PFSK-1 (cell line): Measurements from ENCODE around the gene TNC.

Experiments
- POLR2AphosphoS5 ChIP-seq: IDR thresholded peaks from 2 replicates; pipeline ENCODE4 v1.6.1; 2012; ENCODE audit warnings: low read depth, mild to moderate bottlenecking, control low read depth, low read length, moderate library complexity
- TAF1 ChIP-seq: IDR thresholded peaks from 2 replicates; pipeline ENCODE4 v1.6.1; 2012; ENCODE audit warnings: low read length, control low read depth, borderline replicate concordance; ENCODE audit not compliant: insufficient read depth

GRCh38 chr9:115138151-115138550 is 20.2 kb upstream of the TNC start:
- no peak for TF ChIP-seq TAF1
- TF ChIP-seq POLR2AphosphoS5 = no peak
